OCI-M1 (cell line): ENCODE results near the gene HECW1.
"Not testable (repeated sequence)": the region's sequence is repeated elsewhere in the genome, so short reads cannot be mapped to it uniquely, and the experiment has no call there.

ENCODE experiments used
- DNase-seq: peaks from one replicate; lab custom pipeline; 2025; lab: John Stamatoyannopoulos, UW

The HECW1 gene

DNA sequence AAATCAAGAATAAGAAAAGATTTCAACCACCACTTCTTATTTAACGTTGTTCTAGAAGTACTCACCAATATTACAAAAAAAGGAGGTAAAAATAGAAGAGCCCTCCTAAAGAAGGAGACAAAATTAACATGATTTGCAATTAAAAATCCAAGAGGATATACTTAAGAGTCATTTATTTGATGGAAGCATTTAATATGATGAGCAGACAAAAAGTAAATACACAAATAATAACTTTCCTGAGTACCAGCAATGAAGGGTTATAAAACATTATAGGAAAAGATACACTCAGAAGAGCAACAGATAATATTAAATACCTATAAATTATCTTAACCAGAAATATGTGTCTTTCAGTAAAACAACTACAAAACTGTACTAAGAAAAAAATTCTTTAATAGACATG lies 363.5 kb downstream of the HECW1 start:
- DNase-seq = no peak

DNA sequence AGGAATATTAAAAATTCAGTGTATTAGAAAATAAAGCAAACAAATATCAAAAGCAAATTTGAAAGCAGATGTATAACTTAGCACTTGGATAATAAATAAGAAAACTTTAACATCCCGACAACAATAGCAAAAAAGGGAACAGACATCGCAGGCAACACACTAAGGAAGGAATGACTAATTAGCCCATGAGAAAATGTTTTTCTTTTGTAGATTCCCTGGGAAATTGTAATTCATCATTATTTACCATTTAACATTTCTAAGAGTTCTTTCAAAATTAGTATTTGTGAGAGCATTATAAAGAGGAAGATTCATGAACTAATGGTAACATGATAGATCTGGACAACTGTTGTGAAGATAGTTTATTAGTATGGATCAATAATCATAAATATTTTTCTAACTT lies 364.4 kb downstream of the HECW1 start:
- DNase-seq = no peak

DNA sequence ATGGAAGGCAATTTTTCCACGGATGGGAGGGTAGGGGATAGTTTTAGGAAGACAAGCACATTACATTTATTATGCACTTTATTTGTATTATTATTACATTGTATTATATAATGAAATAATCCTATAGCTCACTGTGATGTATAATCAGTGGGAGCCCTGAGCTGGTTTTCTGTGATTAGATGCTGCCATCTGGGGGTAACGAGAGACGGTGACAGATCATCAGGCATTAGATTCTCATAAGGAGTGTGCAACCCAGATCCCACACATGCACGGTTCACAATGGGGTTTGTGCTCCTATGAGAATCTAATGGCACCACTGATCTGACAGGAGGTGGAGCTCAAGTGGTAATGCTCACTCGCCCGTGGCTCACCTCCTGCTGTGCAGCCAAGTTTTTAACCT lies 366.6 kb downstream of the HECW1 start:
- peak; percentile 19 for DNase-seq

DNA sequence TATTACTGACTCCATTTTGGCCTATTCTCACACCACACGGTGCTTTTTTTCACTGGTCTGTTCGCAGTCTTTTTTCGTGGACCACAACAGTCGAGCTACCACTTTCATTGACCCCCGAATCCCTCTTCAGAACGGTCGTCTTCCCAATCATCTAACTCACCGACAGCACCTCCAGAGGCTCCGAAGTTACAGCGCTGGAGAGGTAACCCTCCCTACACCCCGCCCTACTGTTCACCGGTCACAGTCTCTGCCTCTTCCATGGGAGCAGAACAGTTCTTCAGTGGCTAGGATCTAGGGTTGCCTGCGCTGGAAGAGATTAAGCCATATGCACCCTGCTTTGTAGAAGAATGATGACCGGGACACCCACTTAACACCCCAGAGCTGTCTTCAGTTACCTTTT lies 367.1 kb downstream of the HECW1 start:
- no peak for DNase-seq

DNA sequence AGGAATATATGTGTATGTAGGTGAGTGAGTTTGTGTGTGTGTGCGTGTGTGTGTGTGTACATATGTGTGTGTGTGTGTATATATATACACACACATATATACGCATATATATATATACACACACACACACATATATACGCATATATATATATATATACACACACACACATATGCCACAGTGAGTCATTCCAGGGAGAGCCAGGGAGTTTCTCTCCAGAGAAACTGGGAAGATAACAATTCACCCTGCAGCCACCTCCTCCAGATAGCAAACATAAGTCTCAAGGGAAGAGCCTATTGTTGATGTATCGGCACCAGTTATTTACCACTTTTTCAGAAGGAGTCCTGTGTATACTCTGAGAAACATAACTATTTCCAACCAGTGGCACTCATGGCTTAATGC lies 368.1 kb downstream of the HECW1 start:
- no peak for DNase-seq

DNA sequence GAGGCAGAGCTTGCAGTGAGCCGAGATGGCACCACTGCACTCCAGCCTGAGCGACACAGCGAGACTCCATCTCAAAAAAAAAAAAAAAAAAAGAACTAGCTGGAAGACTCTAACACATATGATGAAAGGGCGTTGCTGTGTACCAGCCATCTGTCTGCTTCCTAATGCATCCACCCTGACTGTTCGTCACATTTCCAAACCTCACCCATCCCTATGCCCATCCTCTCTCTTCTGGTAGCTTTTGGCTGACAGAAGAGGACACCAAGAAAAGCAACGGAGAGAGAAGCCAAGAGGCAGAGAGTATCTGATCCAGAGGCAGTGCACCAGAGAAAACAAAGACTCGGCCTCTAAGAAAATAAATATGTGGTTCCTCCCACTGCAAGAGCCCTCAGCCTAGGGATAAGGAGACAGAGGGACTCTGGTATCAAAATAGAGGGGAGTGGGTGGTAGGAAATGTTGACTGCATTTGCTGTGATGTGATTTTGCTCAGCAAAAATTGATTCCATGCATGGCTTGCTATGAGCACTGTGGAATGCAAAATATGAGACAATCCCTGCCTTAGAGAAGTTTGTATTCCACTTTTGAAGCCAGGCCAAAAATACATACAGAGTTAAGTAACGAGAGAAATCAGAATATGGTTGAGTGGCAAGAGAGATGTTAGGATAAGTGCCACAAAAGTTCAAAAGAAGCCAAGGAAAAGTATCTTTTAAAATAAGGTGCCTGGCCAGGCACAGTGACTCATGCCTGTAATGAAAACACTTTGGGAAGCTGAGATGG lies 369.6 kb downstream of the HECW1 start:
- no peak for DNase-seq

DNA sequence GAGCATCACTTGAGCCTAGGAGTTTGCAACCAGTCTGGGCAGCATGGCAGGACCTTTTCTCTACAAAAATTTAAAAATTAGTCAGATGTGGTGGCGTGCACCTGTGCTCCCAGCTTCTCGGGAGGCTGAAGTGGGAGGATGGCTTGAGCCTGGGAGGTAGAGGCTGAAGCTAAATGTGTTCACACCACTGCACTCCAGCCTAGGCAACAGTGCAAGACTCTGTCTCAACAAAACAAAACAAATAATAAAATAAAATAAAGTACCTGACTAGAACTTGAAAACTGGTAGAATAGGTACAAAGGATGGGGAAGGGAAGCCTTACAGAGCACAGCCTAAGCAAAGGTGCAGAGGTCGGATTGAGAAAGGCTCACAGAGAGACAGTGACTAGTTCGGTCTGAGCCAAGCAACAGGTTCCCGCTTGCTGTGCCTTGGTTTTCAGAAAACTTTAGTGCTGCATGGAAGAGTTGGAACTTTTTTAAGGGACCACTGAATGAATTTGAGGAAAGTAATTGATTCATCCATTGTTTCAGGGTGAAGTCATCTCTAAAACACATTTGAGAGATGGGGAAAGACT lies 370.3 kb downstream of the HECW1 start:
- DNase-seq = no peak

DNA sequence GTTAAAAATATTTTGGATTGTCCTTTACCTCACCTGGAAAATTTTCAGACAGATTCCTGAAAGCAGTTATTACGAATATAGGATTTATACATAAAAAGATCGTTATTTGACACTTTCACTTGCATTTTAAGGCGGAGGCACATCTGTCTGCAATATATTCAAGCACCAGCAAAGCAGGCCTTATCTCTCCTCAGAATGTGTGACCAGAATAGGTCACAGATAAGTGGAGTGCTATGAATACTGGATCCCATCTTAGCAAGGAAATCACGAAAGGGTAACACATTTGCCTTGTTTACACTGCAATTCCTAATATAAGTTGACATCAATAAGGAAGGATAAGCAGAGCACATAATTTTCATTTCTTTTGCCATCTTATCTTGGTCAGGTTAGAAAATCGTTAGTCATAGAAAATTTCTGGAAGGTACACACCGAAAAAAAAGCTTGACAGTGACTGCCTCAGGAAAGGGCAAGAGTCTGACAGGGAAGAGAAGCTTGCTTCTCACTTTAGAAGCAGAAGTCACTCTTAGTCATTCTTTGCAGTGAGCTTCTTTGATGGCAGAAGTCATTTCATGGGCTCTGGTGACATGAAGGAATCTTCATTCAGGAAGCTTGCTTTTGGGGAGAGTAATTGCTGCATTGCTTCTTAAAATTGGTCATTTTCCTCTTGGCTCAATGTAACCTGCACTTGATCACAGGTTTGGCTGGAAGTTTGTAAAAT lies 372.4 kb downstream of the HECW1 start:
- DNase-seq = peak; percentile 74

DNA sequence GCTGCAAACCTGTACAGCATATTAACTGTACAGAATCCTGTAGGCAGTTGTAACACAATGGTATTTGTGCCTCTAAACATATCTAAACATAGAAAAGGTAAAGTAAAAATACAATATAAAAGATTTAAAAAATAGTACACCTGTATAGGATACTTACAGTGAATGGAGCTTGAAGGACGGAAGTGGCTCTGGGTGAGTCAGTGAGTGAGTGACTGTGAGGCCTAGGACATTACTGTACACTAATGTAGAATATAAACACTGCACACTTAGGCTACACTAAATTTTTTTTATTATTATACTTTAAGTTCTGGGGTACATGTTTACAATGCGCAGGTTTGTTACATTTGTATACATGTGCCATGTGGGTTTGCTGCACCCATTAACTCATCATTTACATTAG lies 373.1 kb downstream of the HECW1 start:
- no peak for DNase-seq

DNA sequence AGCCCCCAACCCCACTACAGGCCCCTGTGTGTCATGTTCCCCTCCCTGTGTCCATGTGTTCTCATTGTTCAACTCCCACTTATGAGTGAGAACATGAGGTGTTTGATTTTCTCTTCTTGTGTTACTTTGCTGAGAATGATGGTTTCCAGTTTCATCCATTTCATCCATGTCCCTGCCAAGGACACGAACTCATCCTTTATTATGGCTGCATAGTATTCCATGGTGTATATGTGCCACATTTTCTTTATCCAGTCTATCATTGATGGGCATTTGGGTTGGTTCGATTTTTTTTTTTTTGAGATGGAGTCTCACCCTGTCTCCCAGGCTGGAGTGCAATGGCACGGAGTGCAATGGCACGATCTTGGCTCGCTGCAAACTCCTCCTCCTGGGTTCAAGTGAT lies 373.6 kb downstream of the HECW1 start:
- not testable (repeated sequence) for DNase-seq

DNA sequence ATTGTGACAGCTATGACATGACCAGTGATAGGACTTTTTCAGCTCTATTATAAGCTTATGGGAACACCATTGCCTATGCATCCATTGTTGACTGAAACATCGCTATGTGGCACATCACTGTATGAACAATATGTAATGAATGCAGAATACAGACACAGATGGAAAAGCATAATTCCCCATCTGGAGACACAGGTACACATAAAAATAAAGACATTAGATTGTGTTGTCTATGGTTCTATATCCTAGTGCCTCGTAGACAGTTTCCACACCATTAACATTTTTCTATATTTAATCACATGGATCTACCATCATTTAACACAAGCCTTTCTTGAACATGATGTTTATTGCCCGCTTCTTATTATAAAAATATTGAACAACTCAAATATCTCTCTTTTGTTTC lies 374.2 kb downstream of the HECW1 start:
- no peak for DNase-seq

DNA sequence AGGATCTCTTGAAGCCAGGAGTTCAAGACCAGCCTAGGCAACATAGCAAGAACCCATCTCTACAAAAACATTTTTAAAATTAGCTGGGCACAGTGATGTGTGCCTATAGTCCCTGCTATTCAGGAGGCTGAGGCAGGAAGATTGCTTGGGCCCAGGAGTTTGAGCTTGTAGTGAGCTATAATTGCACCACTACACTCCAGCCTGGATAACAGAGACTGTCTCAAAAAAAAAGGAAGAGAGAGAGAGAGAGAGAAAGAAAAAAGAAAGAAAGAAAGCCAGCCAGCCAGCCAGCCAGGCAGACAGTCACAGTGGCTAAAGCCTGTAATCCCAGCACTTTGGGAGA lies 375.3 kb downstream of the HECW1 start:
- no peak for DNase-seq

DNA sequence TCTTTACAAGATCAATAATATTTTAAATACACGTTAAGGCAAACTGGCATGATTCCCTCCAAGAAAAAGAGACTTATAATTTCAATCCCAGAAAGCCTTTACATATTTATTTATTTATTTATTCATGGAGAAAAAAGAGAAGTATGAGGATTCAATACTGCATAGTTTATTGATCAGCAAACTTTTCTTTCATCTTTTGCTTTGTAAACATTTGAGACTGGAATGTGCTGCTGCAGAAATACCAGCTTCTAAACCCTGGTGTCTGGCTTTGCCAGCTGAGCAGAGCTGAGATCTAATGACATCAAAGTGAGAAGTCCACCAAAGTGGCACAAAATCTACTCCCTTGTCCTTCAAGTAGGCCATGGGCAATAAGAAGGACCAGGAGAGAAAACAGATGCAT lies 376.8 kb downstream of the HECW1 start:
- DNase-seq = no peak

DNA sequence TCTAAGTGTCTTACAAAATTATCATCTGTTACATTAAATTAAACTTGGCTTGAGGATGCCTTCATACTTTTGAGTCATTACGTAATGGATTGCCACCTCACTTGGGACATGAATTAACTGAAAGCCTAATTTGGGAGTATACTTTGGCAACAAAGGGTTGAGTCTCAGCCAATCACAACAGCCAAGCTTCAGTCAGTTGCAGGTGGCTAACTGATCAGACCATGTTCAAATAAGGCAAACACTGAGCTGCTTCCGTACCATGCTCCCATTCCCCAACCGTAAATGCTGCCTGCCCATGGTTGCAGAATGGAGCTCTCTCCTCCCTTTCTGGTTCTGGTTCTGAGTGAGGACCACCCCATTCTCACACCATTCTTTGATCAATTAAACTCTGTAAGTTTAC lies 377.6 kb downstream of the HECW1 start:
- no peak for DNase-seq

DNA sequence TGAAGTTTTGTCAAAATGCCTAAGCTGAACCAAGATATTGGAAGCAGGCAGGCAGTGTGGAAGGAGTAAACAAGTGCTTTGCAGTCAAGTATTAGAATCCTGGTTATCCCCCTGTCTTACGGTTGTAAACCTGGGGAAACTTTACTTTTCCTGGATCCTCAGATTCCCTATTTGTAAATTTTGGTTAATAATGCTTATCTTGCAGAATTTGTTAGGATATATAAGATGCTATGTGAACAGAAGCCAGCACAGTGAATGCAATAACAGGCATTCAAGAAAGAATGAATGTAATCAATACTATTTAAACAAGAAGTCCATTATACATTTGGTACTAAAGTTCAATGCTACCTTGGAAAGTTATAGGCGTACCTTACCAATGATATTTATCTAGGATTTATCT lies 378.7 kb downstream of the HECW1 start:
- DNase-seq = no peak

DNA sequence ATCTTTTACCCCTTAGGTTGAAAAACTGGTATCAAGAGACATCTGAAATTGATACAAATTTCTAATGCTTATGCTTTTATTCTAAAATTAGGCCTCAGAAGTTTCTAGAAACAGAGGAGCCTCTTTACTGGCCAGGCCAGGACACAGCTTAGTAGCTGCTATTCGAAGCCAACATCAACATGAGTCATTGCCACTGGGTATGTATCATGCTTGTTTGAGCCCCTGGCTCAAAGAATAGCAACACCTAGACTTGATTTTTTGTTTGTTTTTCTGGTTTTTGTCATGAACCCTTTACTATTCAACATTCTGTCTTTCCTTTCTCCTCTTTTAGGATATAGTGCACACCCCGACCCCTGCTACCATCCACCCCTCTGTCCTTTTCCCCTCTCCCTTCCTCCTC lies 379.5 kb downstream of the HECW1 start:
- no peak for DNase-seq

DNA sequence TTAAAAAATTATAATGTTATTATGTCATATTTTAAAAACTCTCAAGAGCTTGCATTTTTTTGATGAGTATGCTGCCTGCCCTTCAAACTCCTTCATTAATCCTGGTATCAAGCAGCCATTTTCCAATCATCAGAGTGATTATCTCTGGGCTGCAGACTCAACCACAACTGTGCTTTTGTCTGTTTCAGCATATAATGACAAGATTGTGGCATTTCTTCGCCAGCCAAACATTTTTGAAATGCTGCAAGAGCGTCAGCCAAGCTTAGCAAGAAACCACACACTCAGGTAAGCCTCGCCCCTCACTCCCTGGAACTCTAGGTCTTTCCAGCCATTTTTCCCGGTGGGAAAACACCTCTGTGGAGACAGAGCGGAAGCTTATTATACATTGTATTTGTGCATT lies 380.4 kb downstream of the HECW1 start:
- DNase-seq = peak; percentile 39

DNA sequence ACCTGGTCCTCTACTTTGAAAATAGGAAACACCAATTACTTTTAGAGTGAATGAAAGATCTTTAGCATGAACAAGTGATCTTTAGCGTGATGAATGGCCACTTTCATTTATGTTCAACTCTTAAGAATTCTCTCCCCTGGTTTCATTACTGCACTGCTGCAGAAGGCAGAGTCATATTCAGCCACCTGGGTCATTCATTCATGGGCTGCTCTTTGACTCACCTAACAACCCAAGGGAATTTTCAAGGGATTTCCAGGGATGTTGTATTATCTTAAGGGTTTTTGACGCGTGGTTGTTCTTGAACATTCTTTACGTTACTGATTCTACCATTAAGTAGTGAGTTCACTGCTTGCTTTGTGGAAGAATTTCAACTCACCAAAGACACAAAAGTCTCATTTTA lies 383.1 kb downstream of the HECW1 start:
- no peak for DNase-seq

DNA sequence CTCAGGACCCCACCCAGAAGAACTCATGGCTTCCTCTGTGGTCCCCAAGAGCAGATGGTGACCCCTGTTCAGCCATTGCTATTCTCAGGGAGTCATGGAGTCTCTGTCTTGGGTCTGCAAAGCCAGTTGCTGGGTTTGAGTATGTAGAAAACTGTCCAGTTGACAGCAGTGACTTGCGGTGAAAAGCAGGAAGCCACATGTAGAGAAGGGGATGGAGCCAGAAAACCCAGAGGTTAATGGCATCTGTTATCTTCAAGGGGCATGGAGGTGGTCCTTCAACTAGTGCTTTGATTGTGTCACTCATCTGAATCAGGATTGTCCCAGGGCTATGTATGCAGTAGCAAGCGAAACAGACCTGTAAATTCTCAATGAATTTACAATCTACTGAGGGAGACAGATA lies 384.1 kb downstream of the HECW1 start:
- DNase-seq = no peak

DNA sequence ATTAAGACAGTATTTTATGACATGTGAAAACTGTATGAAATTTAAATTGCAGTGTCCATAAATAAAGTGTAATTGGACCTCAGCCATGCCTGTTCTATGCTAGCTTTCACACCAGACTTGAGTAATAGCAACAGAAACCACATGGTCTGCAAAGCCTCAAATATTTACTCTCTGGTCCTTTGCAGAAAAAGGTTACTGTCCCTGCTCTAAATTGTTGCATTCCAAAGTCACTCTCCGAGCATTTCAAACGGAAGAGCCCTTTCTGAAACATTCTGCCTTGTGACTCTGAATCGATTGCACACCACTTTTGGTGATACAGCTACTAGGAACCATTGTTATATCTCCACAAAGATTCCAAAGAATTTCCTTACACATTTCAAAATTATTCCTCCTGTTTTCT lies 389.4 kb downstream of the HECW1 start:
- DNase-seq = no peak

DNA sequence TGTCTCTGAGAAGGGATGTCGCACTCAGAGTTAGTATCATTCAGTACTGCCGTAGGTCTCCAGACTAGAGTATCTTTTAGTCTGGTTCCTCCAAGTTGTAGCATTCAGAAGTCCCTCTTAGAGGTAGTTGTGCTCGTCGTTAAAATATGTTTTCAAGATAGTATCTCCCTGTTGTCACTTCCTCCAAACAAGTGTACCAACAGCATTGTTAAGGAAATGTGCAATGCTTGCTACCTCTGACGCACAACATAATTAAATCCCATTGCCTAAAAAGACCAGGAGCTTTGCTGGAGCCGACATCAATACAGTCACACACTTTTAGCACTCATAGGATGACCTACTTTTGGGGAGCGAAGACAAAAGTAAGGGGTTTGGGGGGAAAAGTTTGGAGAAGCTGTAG lies 390.5 kb downstream of the HECW1 start:
- no peak for DNase-seq

DNA sequence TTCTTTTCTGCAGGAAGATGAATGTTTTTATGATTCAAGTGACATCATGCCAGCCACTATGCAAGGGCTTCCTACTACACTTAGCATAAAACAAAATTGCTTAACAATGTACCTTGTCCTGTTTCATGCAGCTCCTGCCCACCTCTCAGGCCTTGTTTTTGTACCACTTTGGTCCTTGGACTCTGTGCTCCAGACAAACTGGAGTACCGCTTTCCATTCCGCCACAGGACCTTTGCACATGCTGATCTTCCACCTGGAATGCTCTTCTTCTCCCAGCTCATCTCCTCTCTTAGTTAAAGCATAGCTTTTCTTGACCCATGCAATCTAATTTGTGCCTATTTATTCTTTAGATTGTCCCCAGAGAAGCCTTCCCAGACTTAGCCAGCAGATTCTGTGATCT lies 393.0 kb downstream of the HECW1 start:
- no peak for DNase-seq

DNA sequence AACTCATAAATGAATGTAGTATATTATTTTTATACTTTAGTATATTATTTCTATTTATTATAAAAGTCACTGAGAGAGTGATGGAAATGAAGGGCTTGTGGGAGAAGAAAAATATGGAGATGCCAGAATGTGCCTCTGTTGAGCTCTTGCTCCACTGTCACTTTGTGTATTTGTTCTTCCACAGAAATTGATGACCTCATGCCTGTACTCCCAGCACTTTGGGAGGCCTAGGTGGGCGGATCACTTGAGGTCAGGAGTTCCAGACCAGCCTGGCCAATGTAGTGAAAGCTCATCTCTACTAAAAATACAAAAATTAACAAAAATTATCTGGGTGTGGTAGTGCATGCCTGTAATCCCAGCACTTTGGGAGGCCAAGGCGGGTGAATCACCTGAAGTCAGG lies 394.0 kb downstream of the HECW1 start:
- DNase-seq = no peak

DNA sequence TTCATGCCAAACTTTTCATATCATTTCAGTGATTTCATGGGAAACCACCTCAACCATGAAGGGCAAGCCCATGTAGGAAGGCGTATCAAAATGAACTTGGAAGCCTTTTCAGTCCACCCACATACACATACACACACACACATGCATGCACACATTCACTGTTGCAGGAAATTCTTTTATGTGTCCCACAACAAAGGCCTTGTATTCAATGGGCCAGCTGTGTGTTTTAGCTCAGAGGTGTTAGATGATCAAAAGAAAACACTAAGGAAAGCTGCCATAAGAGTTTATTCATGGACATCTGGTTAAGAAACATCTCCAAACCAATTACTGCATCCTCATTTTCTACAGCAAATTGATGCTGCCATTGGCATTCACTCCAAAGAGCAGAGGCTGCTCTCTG lies 396.0 kb downstream of the HECW1 start:
- no peak for DNase-seq
